Neutrophil (primary cell): Measurements from ENCODE around the gene NUMA1.

Experiments used
- H3K27ac ChIP-seq: fragments of 200-600 bp; sonication (generic); 2 replicates; pipeline ENCODE4 v1.5.1; 2016; ENCODE audit warnings: mild to moderate bottlenecking, moderate library complexity
- H3K27me3 ChIP-seq: fragments of 200-600 bp; sonication (generic); 2 replicates; pipeline ENCODE4 v1.6.0; 2016; ENCODE audit warnings: mild to moderate bottlenecking
- H3K36me3 ChIP-seq: fragments of 200-600 bp; sonication (generic); 2 replicates; pipeline ENCODE4 v1.5.1; 2017
- H3K4me1 ChIP-seq, 2 experiments: fragments of 200-600 bp in 1 of 2; sonication (generic) in 1 of 2; 1 replicate in 1 of 2; 2 replicates in 1 of 2; pipeline versions ENCODE4 v1.5.1 to v1.6.1; 2013 to 2016; ENCODE audit warnings: low read depth in 1 of 2, low read length in 1 of 2, mild to moderate bottlenecking in 1 of 2, moderate library complexity in 1 of 2; ENCODE audit not compliant: control insufficient read depth in 1 of 2, insufficient read depth in 1 of 2
- H3K4me3 ChIP-seq, 2 experiments: fragments of 200-600 bp in 1 of 2; sonication (generic) in 1 of 2; 1 replicate in 1 of 2; 2 replicates in 1 of 2; pipeline ENCODE4 v1.5.1; 2013 to 2016; ENCODE audit warnings: low read depth in 1 of 2, low read length in 1 of 2, mild to moderate bottlenecking in 1 of 2, moderate library complexity in 1 of 2
- H3K9me3 ChIP-seq: fragments of 200-600 bp; sonication (generic); 2 replicates; pipeline ENCODE4 v1.5.1; 2016
- TF ChIP-seq, protein P1 (sequence below): fragments of 200-600 bp; sonication (generic); IDR thresholded peaks from 2 replicates; pipeline ENCODE4 v1.5.1; 2016; ENCODE audit warnings: antibody characterized with exemption

NUMA1 gene

DNA sequence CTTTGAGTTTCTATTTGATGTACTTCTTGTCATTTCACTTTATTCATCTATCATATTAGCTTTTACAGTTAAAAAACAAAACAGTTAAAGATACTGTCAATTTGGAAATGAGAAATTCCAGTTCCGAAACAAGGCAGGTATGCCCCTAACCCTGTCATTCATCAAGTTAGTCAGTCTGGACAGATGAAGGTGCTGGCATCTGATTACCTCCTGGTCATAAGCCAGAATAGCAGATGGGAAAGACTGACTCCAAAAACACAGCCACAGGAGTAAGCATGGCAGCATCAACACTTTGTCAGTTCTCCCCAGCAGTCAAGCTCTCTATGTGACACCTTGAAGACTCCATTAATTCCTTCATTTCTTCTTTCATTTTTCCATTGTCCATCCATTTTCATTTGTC is 4.6 kb upstream of the NUMA1 start:
- H3K4me1 ChIP-seq = peaks cover 19 to 22% of the 10 kb centered on the region in 2 experiments
- H3K36me3 ChIP-seq = peaks cover 22% of the 10 kb centered on the region
- no peak overlapping the region for H3K4me3 ChIP-seq
- TF ChIP-seq, protein P1, sequence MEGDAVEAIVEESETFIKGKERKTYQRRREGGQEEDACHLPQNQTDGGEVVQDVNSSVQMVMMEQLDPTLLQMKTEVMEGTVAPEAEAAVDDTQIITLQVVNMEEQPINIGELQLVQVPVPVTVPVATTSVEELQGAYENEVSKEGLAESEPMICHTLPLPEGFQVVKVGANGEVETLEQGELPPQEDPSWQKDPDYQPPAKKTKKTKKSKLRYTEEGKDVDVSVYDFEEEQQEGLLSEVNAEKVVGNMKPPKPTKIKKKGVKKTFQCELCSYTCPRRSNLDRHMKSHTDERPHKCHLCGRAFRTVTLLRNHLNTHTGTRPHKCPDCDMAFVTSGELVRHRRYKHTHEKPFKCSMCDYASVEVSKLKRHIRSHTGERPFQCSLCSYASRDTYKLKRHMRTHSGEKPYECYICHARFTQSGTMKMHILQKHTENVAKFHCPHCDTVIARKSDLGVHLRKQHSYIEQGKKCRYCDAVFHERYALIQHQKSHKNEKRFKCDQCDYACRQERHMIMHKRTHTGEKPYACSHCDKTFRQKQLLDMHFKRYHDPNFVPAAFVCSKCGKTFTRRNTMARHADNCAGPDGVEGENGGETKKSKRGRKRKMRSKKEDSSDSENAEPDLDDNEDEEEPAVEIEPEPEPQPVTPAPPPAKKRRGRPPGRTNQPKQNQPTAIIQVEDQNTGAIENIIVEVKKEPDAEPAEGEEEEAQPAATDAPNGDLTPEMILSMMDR = no peak
- H3K27ac ChIP-seq = peak overlapping the region; percentile 20
- H3K27me3 ChIP-seq = no peaks in the 10 kb centered on the region
- no peaks in the 10 kb centered on the region for H3K9me3 ChIP-seq

DNA sequence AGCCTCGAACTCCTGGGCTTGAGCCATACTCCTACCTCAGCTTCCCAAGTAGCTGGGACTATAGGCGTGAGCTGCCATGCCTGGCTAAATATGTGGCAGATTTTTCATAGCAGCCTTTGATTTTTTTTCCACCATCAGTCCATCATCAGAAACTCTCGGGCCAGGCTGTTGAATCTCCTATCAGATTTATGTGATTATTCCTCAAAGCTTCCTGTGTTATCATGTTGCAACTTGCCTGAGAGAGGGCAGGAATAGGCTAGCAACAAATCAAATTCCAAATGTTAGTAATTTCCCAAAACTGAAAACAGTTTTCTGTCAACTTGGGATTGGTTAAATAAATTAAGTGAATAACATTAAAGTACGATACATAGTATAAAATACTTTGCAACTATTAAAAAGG is 3.7 kb upstream of the NUMA1 start:
- no peak overlapping the region for H3K27ac ChIP-seq

DNA sequence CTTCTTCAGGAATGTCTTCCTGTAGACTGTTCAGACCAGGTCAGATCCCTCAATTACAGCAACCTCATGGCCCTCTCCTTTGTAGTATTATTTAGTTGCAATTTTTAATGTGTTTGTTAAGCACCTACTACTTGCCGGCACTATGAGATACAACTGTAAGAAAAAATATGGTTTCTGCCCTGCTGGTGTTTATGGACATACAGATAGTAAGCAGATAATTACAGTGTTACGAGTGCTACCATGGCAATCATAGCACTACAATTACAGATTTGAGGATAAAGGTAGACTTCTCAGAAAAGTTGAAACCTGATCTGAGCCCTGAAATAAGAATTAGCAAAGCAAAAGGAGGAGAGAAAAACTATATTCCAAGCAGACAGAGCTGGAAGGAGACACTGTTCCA is 3.1 kb upstream of the NUMA1 start:
- no peak overlapping the region for H3K4me3 ChIP-seq
- peaks cover 17 to 28% of the 10 kb centered on the region in 2 experiments for H3K4me1 ChIP-seq
- peaks cover 15% of the 10 kb centered on the region for H3K36me3 ChIP-seq
- no peaks in the 10 kb centered on the region for H3K27me3 ChIP-seq
- H3K27ac ChIP-seq = no peak overlapping the region
- H3K9me3 ChIP-seq = no peaks in the 10 kb centered on the region
- TF ChIP-seq, protein P1 = no peak

More for the DNA sequence above, 3.7 kb upstream of the NUMA1 start:
- Histone ChIP-seq H3K4me3 (no peak overlapping the region), H3K36me3 (peaks cover 22% of the 10 kb centered on the region), H3K27me3 (no peaks in the 10 kb centered on the region), H3K4me1 (peaks cover 17 to 23% of the 10 kb centered on the region in 2 experiments), H3K9me3 (no peaks in the 10 kb centered on the region)
- TF ChIP-seq, protein P1 = no peak

DNA sequence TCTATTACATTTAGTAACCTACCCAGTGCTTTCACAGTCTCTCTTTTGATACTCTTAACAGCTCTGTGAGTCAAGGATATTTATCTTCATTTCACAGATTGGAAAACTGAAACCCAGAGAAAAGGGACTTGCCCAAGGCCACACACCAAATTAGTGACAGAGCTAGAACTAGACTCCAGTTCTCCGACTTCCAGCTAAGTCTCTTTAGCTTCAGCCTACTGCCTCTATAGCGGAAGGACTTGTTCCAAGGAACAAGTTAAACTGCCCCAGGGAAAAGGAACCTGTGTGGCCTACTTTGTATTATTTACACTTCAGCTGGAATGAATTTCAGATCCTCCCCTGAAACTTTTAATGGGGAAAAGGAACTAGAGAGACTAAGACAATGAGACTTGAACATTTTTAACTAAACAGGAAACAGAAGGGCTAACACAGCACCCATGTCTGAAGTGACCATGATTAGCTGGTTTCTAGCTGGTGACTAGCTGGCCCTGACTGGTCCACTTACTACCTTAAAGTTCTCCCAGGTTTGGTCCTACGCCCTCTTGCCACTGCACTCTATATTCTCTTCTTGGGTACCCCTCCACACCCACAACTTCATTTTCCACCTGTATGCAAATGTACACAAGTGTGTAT is 1.6 kb upstream of the NUMA1 start:
- Histone ChIP-seq H3K9me3 (no peaks in the 10 kb centered on the region), H3K27me3 (no peaks in the 10 kb centered on the region), H3K36me3 (peaks cover 6% of the 10 kb centered on the region), H3K4me3 (no peak overlapping the region), H3K4me1 (peaks cover 23 to 36% of the 10 kb centered on the region in 2 experiments), H3K27ac (peak overlapping the region; percentile 96)
- TF ChIP-seq, protein P1 = no peak

DNA sequence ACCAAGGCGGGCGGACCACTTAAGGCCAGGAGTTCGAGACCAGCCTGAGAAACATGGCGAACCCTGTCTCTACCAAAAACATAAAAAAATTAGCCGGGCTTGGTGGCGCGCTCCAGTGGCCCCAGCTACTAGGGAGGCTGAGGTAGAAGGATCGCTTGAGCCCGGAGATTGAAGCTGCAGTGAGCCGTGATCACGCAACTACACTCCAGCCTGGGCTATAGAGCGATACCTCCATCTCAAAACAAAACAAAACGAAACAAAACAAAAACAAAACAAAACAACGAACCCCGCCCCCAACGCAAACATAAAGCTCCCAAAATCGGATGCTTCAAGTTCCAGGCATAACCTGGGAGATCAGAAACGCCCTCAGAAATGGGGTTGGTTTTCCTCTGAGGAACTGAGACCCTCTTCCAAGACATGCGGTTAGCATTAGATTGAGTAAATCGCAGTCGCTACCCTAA is 872 bp upstream of the NUMA1 start:
- no peaks in the 10 kb centered on the region for H3K9me3 ChIP-seq
- TF ChIP-seq, protein P1 = no peak
- peak overlapping the region; percentile 81 to 91 for H3K4me3 ChIP-seq
- peaks cover 6% of the 10 kb centered on the region for H3K36me3 ChIP-seq
- no peaks in the 10 kb centered on the region for H3K27me3 ChIP-seq
- H3K27ac ChIP-seq = peak overlapping the region; percentile 96
- H3K4me1 ChIP-seq = peaks cover 30 to 43% of the 10 kb centered on the region in 2 experiments
